NCI-H748 (cell line): ENCODE data around the gene SPART.

Experiments
- DNase-seq: peaks from one replicate; lab custom pipeline; 2025; ENCODE audit not compliant: unreplicated experiment; lab: John Stamatoyannopoulos, UW

The SPART gene

DNA sequence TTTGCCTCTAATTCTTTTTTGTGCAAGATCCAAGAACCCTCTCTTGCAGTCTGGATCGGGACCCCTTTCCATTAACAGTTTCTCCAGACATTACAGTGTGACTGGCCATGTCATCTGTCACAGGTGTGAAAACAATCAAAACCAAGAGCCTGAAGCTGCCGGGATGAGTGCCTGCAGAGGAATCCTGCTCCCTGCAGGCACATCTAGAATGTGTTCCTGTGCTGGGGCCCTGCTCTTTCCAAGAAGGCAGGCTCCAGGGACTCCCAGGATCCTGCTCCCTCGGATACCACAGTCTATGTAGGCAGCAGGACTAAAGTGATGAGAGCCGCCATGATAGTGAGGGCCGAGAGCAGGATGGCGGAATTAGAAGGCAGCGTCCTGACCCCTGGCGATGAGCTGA is 87.4 kb downstream of the SPART start:
- DNase-seq = no peak
